Measurements from ENCODE around the gene DNAJB14.

GRCh38 chr4:99987681-99988080 is 41.3 kb upstream of the DNAJB14 start:
- no peak for TF ChIP-seq CTCF (IDR thresholded peaks at IDR 0.05)
- no peak for TF ChIP-seq EZH2 (IDR thresholded peaks at IDR 0.05; ENCODE audit: borderline replicate concordance, insufficient read depth, low read depth, low read length, poor library complexity, severe bottlenecking)
